Measurements from ENCODE around the gene GTF2A2. TPM values are rescaled to one million over a fixed set of nuclear protein-coding genes. Genes with fewer than 3 reads are reported as not detected.

Gene GTF2A2
- total RNA-seq, 2 experiments from 2014 or later = 167 to 173 TPM

DNA sequence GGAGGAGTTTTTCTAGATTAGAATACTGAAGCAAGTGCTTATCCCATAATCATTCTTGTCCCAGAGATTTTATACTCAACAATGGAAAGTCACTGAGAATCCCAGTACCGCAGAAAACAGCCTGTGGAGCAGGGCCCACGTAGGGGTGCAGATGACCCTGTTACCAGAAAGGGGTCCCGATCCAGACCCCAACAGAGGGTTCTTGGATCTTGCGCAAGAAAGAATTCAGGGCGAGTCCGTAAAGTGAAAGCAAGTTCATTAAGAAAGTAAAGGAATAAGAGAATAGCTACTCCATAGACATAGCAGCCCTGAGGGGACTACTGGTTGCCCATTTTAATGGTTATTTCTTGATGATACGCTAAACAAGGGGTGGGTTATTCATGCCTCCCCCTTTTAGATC is 43.2 kb downstream of the GTF2A2 start:
- DNase-seq (no peak), ATAC-seq (no peak)
- no peaks in the 10 kb centered on the region for H3K36me3 Mint-ChIP-seq (ENCODE audit: low read depth)
- no peak overlapping the region for H3K4me3 Mint-ChIP-seq
- H3K27me3 Mint-ChIP-seq = no peaks in the 10 kb centered on the region
- intact Hi-C loops (cut with micrococcal nuclease) = no loop called here
- TF ChIP-seq, protein P1, sequence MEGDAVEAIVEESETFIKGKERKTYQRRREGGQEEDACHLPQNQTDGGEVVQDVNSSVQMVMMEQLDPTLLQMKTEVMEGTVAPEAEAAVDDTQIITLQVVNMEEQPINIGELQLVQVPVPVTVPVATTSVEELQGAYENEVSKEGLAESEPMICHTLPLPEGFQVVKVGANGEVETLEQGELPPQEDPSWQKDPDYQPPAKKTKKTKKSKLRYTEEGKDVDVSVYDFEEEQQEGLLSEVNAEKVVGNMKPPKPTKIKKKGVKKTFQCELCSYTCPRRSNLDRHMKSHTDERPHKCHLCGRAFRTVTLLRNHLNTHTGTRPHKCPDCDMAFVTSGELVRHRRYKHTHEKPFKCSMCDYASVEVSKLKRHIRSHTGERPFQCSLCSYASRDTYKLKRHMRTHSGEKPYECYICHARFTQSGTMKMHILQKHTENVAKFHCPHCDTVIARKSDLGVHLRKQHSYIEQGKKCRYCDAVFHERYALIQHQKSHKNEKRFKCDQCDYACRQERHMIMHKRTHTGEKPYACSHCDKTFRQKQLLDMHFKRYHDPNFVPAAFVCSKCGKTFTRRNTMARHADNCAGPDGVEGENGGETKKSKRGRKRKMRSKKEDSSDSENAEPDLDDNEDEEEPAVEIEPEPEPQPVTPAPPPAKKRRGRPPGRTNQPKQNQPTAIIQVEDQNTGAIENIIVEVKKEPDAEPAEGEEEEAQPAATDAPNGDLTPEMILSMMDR (IDR thresholded peaks at IDR 0.05) = no peak
- no peaks in the 10 kb centered on the region for H3K9me3 Mint-ChIP-seq
- no peak overlapping the region for H3K27ac Mint-ChIP-seq
- CTCF ChIA-PET = interaction anchor here (1.4 kb wide), 1 partner anchor 81 kb away, joined by 4 read pairs; no protein-coding TSS in a partner anchor
- peaks cover 5% of the 10 kb centered on the region for H3K4me1 Mint-ChIP-seq (ENCODE audit: low read depth)
- POLR2A ChIA-PET = no interaction called here

DNA sequence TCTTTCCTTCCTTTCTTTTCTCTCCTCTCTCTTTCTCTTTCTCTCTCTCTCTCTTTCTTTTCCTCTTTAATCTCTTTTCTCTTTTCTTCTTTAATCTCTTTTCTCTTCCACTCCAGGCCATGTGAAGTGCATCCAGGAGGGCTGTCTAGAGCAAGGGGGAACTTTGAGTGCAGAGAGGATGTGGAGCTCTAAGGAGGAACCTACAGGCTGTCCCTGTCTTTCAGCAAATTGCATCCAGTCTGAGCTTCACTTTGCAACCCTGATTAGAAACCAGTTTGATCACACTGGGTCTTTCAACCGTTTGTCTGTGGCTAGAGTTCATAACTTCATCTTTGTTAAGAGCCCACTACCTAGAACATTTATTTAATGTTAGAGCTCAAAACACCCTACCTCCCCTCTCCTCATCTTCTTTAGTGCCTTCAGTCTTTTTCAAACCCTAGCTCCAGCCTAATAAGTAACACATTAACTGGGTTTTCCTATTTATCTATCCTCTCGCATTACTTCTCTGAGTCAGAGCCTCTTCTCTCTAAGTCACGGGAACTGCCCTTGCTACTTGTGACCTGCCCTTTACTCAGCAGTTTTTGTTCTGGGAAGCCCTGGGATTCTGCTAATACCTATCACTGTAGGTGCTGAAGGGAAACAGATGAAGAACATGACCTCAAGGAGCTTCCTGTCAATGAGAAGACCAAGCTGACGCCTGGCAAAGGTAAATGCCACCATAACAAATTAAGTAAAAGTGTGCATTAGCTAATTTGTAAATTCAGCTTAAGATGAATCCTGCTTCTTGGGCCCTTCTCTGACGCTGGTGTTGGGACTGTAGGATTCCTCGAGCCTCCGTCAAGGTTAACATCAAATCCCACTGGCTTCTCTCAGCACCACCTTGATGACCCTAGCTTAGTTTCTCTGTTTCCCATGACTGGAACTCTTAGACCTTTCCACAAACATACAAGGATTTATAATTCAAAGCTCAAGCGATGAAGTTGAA is 45.7 kb downstream of the GTF2A2 start, which contains the start of gene GCNT3:
GCNT3 (plus strand) TSS at position 508 of the 985 bp plus-strand sequence. CDS start 6,456 bp downstream, outside the sequence.
- intact Hi-C loops (cut with micrococcal nuclease) = no loop called here
- DNase-seq (no peak), ATAC-seq (no peak)
- ChIA-PET POLR2A (no interaction called here), CTCF (interaction anchor here (1.5 to 2.0 kb wide), 2 partner anchors 11 to 82 kb away, joined by 4 to 7 read pairs; no protein-coding TSS in a partner anchor)
- TF ChIP-seq, protein P1 (IDR thresholded peaks at IDR 0.05) = no peak
- H3K27ac Mint-ChIP-seq = no peak within 1 kb of the TSS
- no peak within 1 kb of the TSS for H3K4me3 Mint-ChIP-seq
- H3K36me3 Mint-ChIP-seq (ENCODE audit: low read depth) = no peaks in the 10 kb centered on the region
- peaks cover 6% of the 10 kb centered on the region for H3K27me3 Mint-ChIP-seq
- no peaks in the 10 kb centered on the region for H3K9me3 Mint-ChIP-seq
- peaks cover 5% of the 10 kb centered on the region for H3K4me1 Mint-ChIP-seq (ENCODE audit: low read depth)

- POLR2A ChIA-PET = no interaction called here
- H3K4me3 Mint-ChIP-seq = no peak overlapping the region
- ATAC-seq (no peak), DNase-seq (no peak)
- intact Hi-C loops (cut with micrococcal nuclease) = no loop called here
- H3K9me3 Mint-ChIP-seq = no peaks in the 10 kb centered on the region
- peaks cover 6% of the 10 kb centered on the region for H3K27me3 Mint-ChIP-seq
- H3K27ac Mint-ChIP-seq = no peak overlapping the region
- TF ChIP-seq, protein P1 (IDR thresholded peaks at IDR 0.05) = no peak
- CTCF ChIA-PET = no interaction called here
- peaks cover 5% of the 10 kb centered on the region for H3K4me1 Mint-ChIP-seq (ENCODE audit: low read depth)
- no peaks in the 10 kb centered on the region for H3K36me3 Mint-ChIP-seq (ENCODE audit: low read depth)
Measured at GRCh38 chr15:59609730-59610712, 47.3 kb downstream of the GTF2A2 start.

DNA sequence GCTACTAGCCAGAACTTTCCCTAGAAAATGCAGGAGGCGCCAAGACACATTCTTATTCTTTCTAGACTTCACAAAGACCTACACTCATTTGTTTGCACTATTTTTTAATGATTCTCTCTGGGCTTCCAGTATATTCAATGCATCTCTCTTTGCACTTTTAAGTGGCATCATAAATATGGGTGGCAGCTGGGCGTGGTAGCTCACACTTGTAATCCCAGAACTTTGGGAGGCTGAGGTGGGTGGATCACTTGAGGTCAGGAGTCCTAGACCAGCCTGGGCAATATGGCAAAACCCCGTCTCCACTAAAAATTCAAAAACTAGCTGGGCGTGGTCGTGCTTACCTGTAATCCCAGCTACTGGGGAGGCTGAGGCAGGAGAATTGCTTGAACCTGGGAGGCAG is 51.3 kb downstream of the GTF2A2 start:
- no peaks in the 10 kb centered on the region for H3K36me3 Mint-ChIP-seq (ENCODE audit: low read depth)
- intact Hi-C loops (cut with micrococcal nuclease) = no loop called here
- H3K9me3 Mint-ChIP-seq = peaks cover 19% of the 10 kb centered on the region
- no peak for DNase-seq
- H3K27ac Mint-ChIP-seq = no peak overlapping the region
- peaks cover 13% of the 10 kb centered on the region for H3K27me3 Mint-ChIP-seq
- ChIA-PET CTCF (no interaction called here), POLR2A (no interaction called here)
- no peaks in the 10 kb centered on the region for H3K4me1 Mint-ChIP-seq (ENCODE audit: low read depth)
- TF ChIP-seq, protein P1 (IDR thresholded peaks at IDR 0.05) = no peak
- no peak overlapping the region for H3K4me3 Mint-ChIP-seq
- no peak for ATAC-seq
